Right lobe of liver (tissue), 6 donors: Measurements from ENCODE around the gene BDH1. TPM values are rescaled to one million over a fixed set of nuclear protein-coding genes. Genes with fewer than 3 reads are reported as not detected.

Source experiments
- ATAC-seq, 4 donors: fragments of 200-7000 bp; cut with Tn5 transposase; one replicate each; pipeline ENCODE4 v1.9.1; 2020; ENCODE audit warnings: mild to moderate bottlenecking in 4 of 4, moderate library complexity in 4 of 4
- DNase-seq, 3 donors: peaks; one replicate each; pipeline ENCODE4 v3.0.0-alpha.2; 2020
- H3K27ac ChIP-seq, 3 donors: fragments of 200-600 bp; one replicate each; pipeline ENCODE4 v1.8.0; 2022
- H3K27me3 ChIP-seq, 2 donors: fragments of 200-600 bp; one replicate each; pipeline ENCODE4 v1.8.0; 2022
- H3K36me3 ChIP-seq, 4 donors: fragments of 200-600 bp; sonication (generic) in 1 of 4; one replicate each; pipeline versions ENCODE4 v1.5.1 to v1.8.0; 2017 to 2022; ENCODE audit warnings: control low read depth in 1 of 4
- H3K4me1 ChIP-seq, 4 donors: fragments of 200-600 bp; sonication (generic) in 1 of 4; one replicate each; pipeline versions ENCODE4 v1.5.1 to v1.8.0; 2017 to 2022; ENCODE audit warnings: control low read depth in 1 of 4
- H3K4me3 ChIP-seq, 3 donors: fragments of 200-600 bp; one replicate each; pipeline ENCODE4 v1.8.0; 2022
- H3K9me3 ChIP-seq, 4 donors: fragments of 200-600 bp; sonication (generic) in 1 of 4; one replicate each; pipeline versions ENCODE4 v1.5.1 to v1.8.0; 2017 to 2022; ENCODE audit warnings: control low read depth in 1 of 4
- CTCF ChIP-seq, 4 donors: fragments of 200-600 bp in 3 of 4; fragments of 450-650 bp in 1 of 4; IDR thresholded peaks; one replicate each; pipeline versions ENCODE4 v1.5.1 to v1.8.0; 2016 to 2022; ENCODE audit warnings: antibody characterized with exemption in 4 of 4, mild to moderate bottlenecking in 2 of 4
- POLR2A ChIP-seq: fragments of 450-650 bp; IDR thresholded peaks from one replicate; pipeline ENCODE4 v1.6.1; 2017; ENCODE audit warnings: antibody characterized with exemption, mild to moderate bottlenecking
- WGBS: methylation state at CpG from one replicate; pipeline ENCODE4 v1.1.6; 2018; ENCODE audit warnings: low coverage, low lambda C conversion rate; ENCODE audit not compliant: insufficient coverage; ENCODE audit errors: missing lambda C conversion rate; 5-methylcytosine and 5-hydroxymethylcytosine counted together
- intact Hi-C, 2 donors: fragments of 100-400 bp; cut with DNase I; formaldehyde crosslinking; loops; one replicate each; pipeline versions ENCODE4 v1.11.2 to v1.14.1; 2022
- total RNA-seq, 6 experiments: library from RNA; depleted of rRNA in 2 of 6; stranded (reverse); fragments of >200 nt in 2 of 6; fragmentation: NEBNext Ultra II Directional in 3 of 6; extraction: Animal tissue kit (Norgen Biotek cat#: 25700) in 3 of 6; gene quantifications; one replicate each; pipeline versions ENCODE4 v1.1.0 to v1.2.4, GENCODE V29; 2016 to 2023
- donor health status: DM: no; HTN: yes; CAD: no.
- donor health status: DM: no; HTN: no; CAD: no.
- donor health status: DM: no; HTN: no; CAD: no.
- donor health status: DM: no; HTN: yes; CAD: no.
- donor health status: DM: no; HTN: yes; CAD: no.

BDH1 gene
- total RNA-seq, 6 experiments from 2014 or later = 65.5 to 366 (median 233) TPM

- 80% methylated on average over 6 of the region's 60 CpGs for WGBS
- H3K4me3 ChIP-seq = no peak overlapping the region
- intact Hi-C loops = no loop called here
- no peak for ATAC-seq
- TF ChIP-seq POLR2A (no peak), CTCF (IDR thresholded peaks at IDR 0.05) (no peak)
- H3K27ac ChIP-seq = no peak overlapping the region
- H3K36me3 ChIP-seq = no peaks in the 10 kb centered on the region
- no peaks in the 10 kb centered on the region for H3K27me3 ChIP-seq
- H3K9me3 ChIP-seq = no peaks in the 10 kb centered on the region
- H3K4me1 ChIP-seq = peaks cover 0 to 3% (median 0%) of the 10 kb centered on the region in 4 donors
- DNase-seq = no peak
Observed at GRCh38 chr3:197498499-197499241, 57.1 kb downstream of the BDH1 start.

GRCh38 chr3:197496746-197497125 is 59.0 kb downstream of the BDH1 start:
- TF ChIP-seq POLR2A (no peak), CTCF (IDR thresholded peaks at IDR 0.05) (no peak)
- ATAC-seq (no peak), DNase-seq (no peak)
- no CpG with 5 or more reads among the region's 1 CpG for WGBS
- no peaks in the 10 kb centered on the region for H3K36me3 ChIP-seq
- no peaks in the 10 kb centered on the region for H3K4me1 ChIP-seq
- intact Hi-C loops = no loop called here
- H3K4me3 ChIP-seq = no peak overlapping the region
- H3K9me3 ChIP-seq = no peaks in the 10 kb centered on the region
- H3K27me3 ChIP-seq = no peaks in the 10 kb centered on the region
- no peak overlapping the region for H3K27ac ChIP-seq

GRCh38 chr3:197495999-197496745 is 59.6 kb downstream of the BDH1 start:
- Histone ChIP-seq H3K4me3 (no peak overlapping the region), H3K27ac (no peak overlapping the region), H3K9me3 (no peaks in the 10 kb centered on the region), H3K36me3 (no peaks in the 10 kb centered on the region), H3K27me3 (no peaks in the 10 kb centered on the region), H3K4me1 (no peaks in the 10 kb centered on the region)
- DNase-seq (no peak), ATAC-seq (no peak)
- TF ChIP-seq POLR2A (no peak), CTCF (IDR thresholded peaks at IDR 0.05) (no peak)
- intact Hi-C loops = no loop called here
- 79% methylated on average over 3 of the region's 9 CpGs for WGBS

- Histone ChIP-seq H3K4me3 (no peak overlapping the region), H3K9me3 (no peaks in the 10 kb centered on the region), H3K4me1 (no peaks in the 10 kb centered on the region), H3K27ac (no peak overlapping the region), H3K27me3 (no peaks in the 10 kb centered on the region), H3K36me3 (no peaks in the 10 kb centered on the region)
- DNase-seq (no peak), ATAC-seq (no peak)
- WGBS = 93% methylated on average over 5 of the region's 5 CpGs
- intact Hi-C loops = no loop called here
- TF ChIP-seq POLR2A = no peak
- no peak for TF ChIP-seq CTCF (IDR thresholded peaks at IDR 0.05)
Observed at GRCh38 chr3:197495499-197495898, 60.3 kb downstream of the BDH1 start.
